Epithelial cell of prostate (primary cell): ENCODE data around the gene NEGR1.

Source experiments
- DNase-seq: peaks from one replicate; pipeline ENCODE4 v3.0.0-alpha.2; 2011; ENCODE audit warnings: low read depth, low spot score
- H3K27ac ChIP-seq: fragments of 450-650 bp; 2 replicates; pipeline ENCODE4 v1.5.1; 2017; ENCODE audit warnings: mild to moderate bottlenecking

Gene NEGR1

GRCh38 chr1:71743862-71744261 lies 538.5 kb downstream of the NEGR1 start:
- no peak for DNase-seq
- H3K27ac ChIP-seq = no peak overlapping the region

GRCh38 chr1:71738910-71739309 lies 543.4 kb downstream of the NEGR1 start:
- H3K27ac ChIP-seq = no peak overlapping the region
- no peak for DNase-seq

- H3K27ac ChIP-seq = no peak overlapping the region
- no peak for DNase-seq
Measured at GRCh38 chr1:71738256-71738655, 544.1 kb downstream of the NEGR1 start.

- no peak for DNase-seq
- H3K27ac ChIP-seq = no peak overlapping the region
Measured at GRCh38 chr1:71737768-71738167, 544.6 kb downstream of the NEGR1 start.

GRCh38 chr1:71733121-71733520 lies 549.2 kb downstream of the NEGR1 start:
- DNase-seq = no peak
- H3K27ac ChIP-seq = no peak overlapping the region

- H3K27ac ChIP-seq = no peak overlapping the region
- no peak for DNase-seq
Measured at GRCh38 chr1:71721532-71721931, 560.8 kb downstream of the NEGR1 start.

- H3K27ac ChIP-seq = no peak overlapping the region
- no peak for DNase-seq
Measured at GRCh38 chr1:71719330-71719729, 563.0 kb downstream of the NEGR1 start.

- H3K27ac ChIP-seq = no peak overlapping the region
- no peak for DNase-seq
Measured at GRCh38 chr1:71717186-71717585, 565.2 kb downstream of the NEGR1 start.

GRCh38 chr1:71711456-71711855 lies 570.9 kb downstream of the NEGR1 start:
- no peak for DNase-seq
- H3K27ac ChIP-seq = no peak overlapping the region

- no peak overlapping the region for H3K27ac ChIP-seq
- no peak for DNase-seq
Measured at GRCh38 chr1:71706029-71706671, 576.2 kb downstream of the NEGR1 start.

GRCh38 chr1:71698186-71698585 lies 584.2 kb downstream of the NEGR1 start:
- no peak overlapping the region for H3K27ac ChIP-seq
- DNase-seq = no peak

GRCh38 chr1:71695821-71696220 lies 586.5 kb downstream of the NEGR1 start:
- peak overlapping the region; percentile 30 for H3K27ac ChIP-seq
- no peak for DNase-seq

- no peak for DNase-seq
- H3K27ac ChIP-seq = no peak overlapping the region
Measured at GRCh38 chr1:71695084-71695483, 587.3 kb downstream of the NEGR1 start.

GRCh38 chr1:71693581-71693980 lies 588.8 kb downstream of the NEGR1 start:
- no peak overlapping the region for H3K27ac ChIP-seq
- no peak for DNase-seq

GRCh38 chr1:71689635-71690034 lies 592.7 kb downstream of the NEGR1 start:
- H3K27ac ChIP-seq = no peak overlapping the region
- DNase-seq = no peak

GRCh38 chr1:71687376-71687775 lies 595.0 kb downstream of the NEGR1 start:
- DNase-seq = no peak
- no peak overlapping the region for H3K27ac ChIP-seq

- no peak overlapping the region for H3K27ac ChIP-seq
- no peak for DNase-seq
Measured at GRCh38 chr1:71676979-71677925, 605.1 kb downstream of the NEGR1 start.

GRCh38 chr1:71668065-71668464 lies 614.3 kb downstream of the NEGR1 start:
- no peak for DNase-seq

GRCh38 chr1:71667216-71667615 lies 615.1 kb downstream of the NEGR1 start:
- DNase-seq = no peak

More at GRCh38 chr1:71668065-71668464, 614.3 kb downstream of the NEGR1 start:
- H3K27ac ChIP-seq = no peak overlapping the region

GRCh38 chr1:71666609-71667008 lies 615.7 kb downstream of the NEGR1 start:
- no peak overlapping the region for H3K27ac ChIP-seq
- DNase-seq = no peak

More at GRCh38 chr1:71667216-71667615, 615.1 kb downstream of the NEGR1 start:
- H3K27ac ChIP-seq = no peak overlapping the region

- DNase-seq = no peak
Measured at GRCh38 chr1:71660411-71660810, 621.9 kb downstream of the NEGR1 start.

More at GRCh38 chr1:71660411-71660810, 621.9 kb downstream of the NEGR1 start:
- no peak overlapping the region for H3K27ac ChIP-seq
